H1 (cell line): ENCODE results near the gene CACNA2D3. TPM values are rescaled to one million over a fixed set of nuclear protein-coding genes. Genes with fewer than 3 reads are reported as not detected.

ENCODE experiments used
- GABPA ChIP-seq: IDR thresholded peaks from 2 replicates; pipeline ENCODE4 v1.6.1; 2011; ENCODE audit warnings: mild to moderate bottlenecking, low read length, moderate library complexity, borderline replicate concordance; ENCODE audit not compliant: insufficient read depth
- JUN ChIP-seq: IDR thresholded peaks from 2 replicates; pipeline ENCODE4 v1.6.1; 2011; ENCODE audit warnings: low read depth, mild to moderate bottlenecking, improper control_type of control experiment, low read length
- SRF ChIP-seq: IDR thresholded peaks from 2 replicates; pipeline ENCODE4 v1.6.1; 2011; ENCODE audit warnings: mild to moderate bottlenecking, low read depth, low read length, moderate library complexity
- TEAD4 ChIP-seq: IDR thresholded peaks from 2 replicates; pipeline ENCODE4 v1.6.1; 2012; ENCODE audit warnings: low read depth, low read length, inconsistent platforms, mixed read lengths
- polyA plus RNA-seq, 7 experiments: library from polyadenylated mRNA; depleted of rRNA in 3 of 7; stranded (reverse) in 5 of 7; unstranded in 2 of 7; fragments of >200 nt in 5 of 7; fragments of 200-250 nt in 2 of 7; gene quantifications; 1 replicate in 5 of 7; 2 replicates in 1 of 7; 4 replicates in 1 of 7; pipeline versions ENCODE4 v1.2.1 to v1.2.3, GENCODE V29; 2011 to 2013; ENCODE audit warnings: missing spikeins in 2 of 7, mixed read lengths in 2 of 7
- total RNA-seq: library from RNA; stranded (reverse); fragmentation: NEBNext Ultra II Directional; extraction: Animal tissue kit (Norgen Biotek cat#: 25700); gene quantifications from 2 replicates; pipeline ENCODE4 v1.2.1, GENCODE V29; 2021

Gene CACNA2D3
- total and polyA plus RNA-seq, 2 of the 8 experiments (the other 6 are each of a cell fraction or from before 2014, with no cell fraction given) = 1.5 to 1.8 TPM

GRCh38 chr3:54649551-54649950 is 527.2 kb downstream of the CACNA2D3 start (continued):
- TF ChIP-seq SRF (no peak), GABPA (no peak), JUN (no peak), TEAD4 (no peak)
- TF ChIP-seq, all 59 proteins: peak for 0
